Measurements from ENCODE around the gene VAC14.
A peak's percentile ranks its signal among the peaks of the same experiment; 100 is the strongest.

Gene VAC14

GRCh38 chr16:70684146-70685060 is 116.6 kb downstream of the VAC14 start:
- peak overlapping the region; percentile 82 for H3K4ac ChIP-seq (ENCODE audit: low read depth, low read length)
- no peaks in the 10 kb centered on the region for H3K27me3 ChIP-seq (ENCODE audit: insufficient read depth, low read length)
- peak overlapping the region; percentile 15 for H4K91ac ChIP-seq (ENCODE audit: low read depth, low read length)
- H3K79me2 ChIP-seq (ENCODE audit: control insufficient read depth, insufficient read depth, low read length, poor library complexity), result peaks cover 37% of the 10 kb centered on the region
- no peak overlapping the region for H2AFZ ChIP-seq (ENCODE audit: insufficient read depth, low read length, poor library complexity)
- peaks cover 24% of the 10 kb centered on the region for H3K79me1 ChIP-seq (ENCODE audit: low read length)
- no peak overlapping the region for H2AK5ac ChIP-seq (ENCODE audit: low read length)
- H3K23ac ChIP-seq (ENCODE audit: low read length), result no peak overlapping the region
- no peak for DNase-seq
- H3K14ac ChIP-seq (ENCODE audit: low read length), result peak overlapping the region; percentile 27
- H4K12ac ChIP-seq (ENCODE audit: low read depth, low read length), result no peak overlapping the region
- peak overlapping the region; percentile 35 for H3K9ac ChIP-seq (ENCODE audit: low read length)
- WGBS (ENCODE audit: extremely low coverage, insufficient coverage, insufficient read length), result no CpG with 5 or more reads among the region's 14 CpGs
- H3K9me3 ChIP-seq (ENCODE audit: insufficient read depth, low read depth, low read length), result no peaks in the 10 kb centered on the region
- peak overlapping the region; percentile 50 for H3K18ac ChIP-seq (ENCODE audit: low read length)
- no peak overlapping the region for H3K27ac ChIP-seq (ENCODE audit: low read depth, low read length)
- no peak overlapping the region for H4K8ac ChIP-seq (ENCODE audit: low read depth, low read length)
- H3K4me2 ChIP-seq (ENCODE audit: low read length), result peak overlapping the region; percentile 86
- H3K4me3 ChIP-seq (ENCODE audit: low read depth, low read length), result peak overlapping the region; percentile 68
- peaks cover 18 to 24% of the 10 kb centered on the region in 2 experiments for H3K36me3 ChIP-seq (ENCODE audit: control insufficient read depth in 1 of 2, insufficient read depth in 2 of 2, low read length in 2 of 2)
- H2BK5ac ChIP-seq (ENCODE audit: low read depth, low read length, poor library complexity), result no peak overlapping the region
- no peak overlapping the region for H2BK12ac ChIP-seq (ENCODE audit: low read length)
- peaks cover 58 to 62% of the 10 kb centered on the region in 2 experiments for H3K4me1 ChIP-seq (ENCODE audit: control insufficient read depth in 1 of 2, insufficient read depth in 2 of 2, low read length in 2 of 2)
- no peak overlapping the region for H2BK120ac ChIP-seq (ENCODE audit: insufficient read depth, low read length, poor library complexity)

- Histone ChIP-seq H4K91ac (ENCODE audit: low read depth, low read length) (peak overlapping the region; percentile 11), H3K18ac (ENCODE audit: low read length) (peak overlapping the region; percentile 14), H3K27me3 (ENCODE audit: insufficient read depth, low read length) (no peaks in the 10 kb centered on the region), H3K9ac (ENCODE audit: low read length) (no peak overlapping the region), H3K79me1 (ENCODE audit: low read length) (peaks cover 24% of the 10 kb centered on the region), H3K27ac (ENCODE audit: low read depth, low read length) (no peak overlapping the region), H2BK120ac (ENCODE audit: insufficient read depth, low read length, poor library complexity) (no peak overlapping the region), H3K23ac (ENCODE audit: low read length) (no peak overlapping the region), H2BK12ac (ENCODE audit: low read length) (no peak overlapping the region), H3K79me2 (ENCODE audit: control insufficient read depth, insufficient read depth, low read length, poor library complexity) (peaks cover 37% of the 10 kb centered on the region), H4K8ac (ENCODE audit: low read depth, low read length) (no peak overlapping the region), H3K9me3 (ENCODE audit: insufficient read depth, low read depth, low read length) (no peaks in the 10 kb centered on the region), H3K36me3 (ENCODE audit: control insufficient read depth in 1 of 2, insufficient read depth in 2 of 2, low read length in 2 of 2) (peaks cover 29 to 35% of the 10 kb centered on the region in 2 experiments), H3K4me3 (ENCODE audit: low read depth, low read length) (no peak overlapping the region), H2BK5ac (ENCODE audit: low read depth, low read length, poor library complexity) (no peak overlapping the region), H3K14ac (ENCODE audit: low read length) (peak overlapping the region; percentile 21), H3K4me2 (ENCODE audit: low read length) (no peak overlapping the region), H2AK5ac (ENCODE audit: low read length) (no peak overlapping the region), H3K4me1 (ENCODE audit: control insufficient read depth in 1 of 2, insufficient read depth in 2 of 2, low read length in 2 of 2) (peaks cover 51 to 54% of the 10 kb centered on the region in 2 experiments), H2AFZ (ENCODE audit: insufficient read depth, low read length, poor library complexity) (no peak overlapping the region), H3K4ac (ENCODE audit: low read depth, low read length) (peak overlapping the region; percentile 80), H4K12ac (ENCODE audit: low read depth, low read length) (no peak overlapping the region)
- no CpG with 5 or more reads among the region's 13 CpGs for WGBS (ENCODE audit: extremely low coverage, insufficient coverage, insufficient read length)
- DNase-seq, result no peak
These were observed 117.6 kb downstream of the VAC14 start for GRCh38 chr16:70683146-70683944.

GRCh38 chr16:70682239-70683145 is 118.5 kb downstream of the VAC14 start:
- peak overlapping the region; percentile 10 for H2BK5ac ChIP-seq (ENCODE audit: low read depth, low read length, poor library complexity)
- no peaks in the 10 kb centered on the region for H3K27me3 ChIP-seq (ENCODE audit: insufficient read depth, low read length)
- peaks cover 3% of the 10 kb centered on the region for H3K9me3 ChIP-seq (ENCODE audit: insufficient read depth, low read depth, low read length)
- peaks cover 36% of the 10 kb centered on the region for H3K79me2 ChIP-seq (ENCODE audit: control insufficient read depth, insufficient read depth, low read length, poor library complexity)
- H2BK12ac ChIP-seq (ENCODE audit: low read length), result no peak overlapping the region
- H3K14ac ChIP-seq (ENCODE audit: low read length), result peak overlapping the region; percentile 21
- peaks cover 37 to 43% of the 10 kb centered on the region in 2 experiments for H3K36me3 ChIP-seq (ENCODE audit: control insufficient read depth in 1 of 2, insufficient read depth in 2 of 2, low read length in 2 of 2)
- H3K9ac ChIP-seq (ENCODE audit: low read length), result no peak overlapping the region
- H4K91ac ChIP-seq (ENCODE audit: low read depth, low read length), result peak overlapping the region; percentile 11
- no peak overlapping the region for H3K23ac ChIP-seq (ENCODE audit: low read length)
- no peak overlapping the region for H4K12ac ChIP-seq (ENCODE audit: low read depth, low read length)
- peak overlapping the region; percentile 14 for H3K18ac ChIP-seq (ENCODE audit: low read length)
- DNase-seq, result peak; percentile 38 to 70
- peaks cover 43 to 46% of the 10 kb centered on the region in 2 experiments for H3K4me1 ChIP-seq (ENCODE audit: control insufficient read depth in 1 of 2, insufficient read depth in 2 of 2, low read length in 2 of 2)
- H2AFZ ChIP-seq (ENCODE audit: insufficient read depth, low read length, poor library complexity), result no peak overlapping the region
- H3K4ac ChIP-seq (ENCODE audit: low read depth, low read length), result peak overlapping the region; percentile 71
- no peak overlapping the region for H4K8ac ChIP-seq (ENCODE audit: low read depth, low read length)
- H3K4me2 ChIP-seq (ENCODE audit: low read length), result no peak overlapping the region
- WGBS (ENCODE audit: extremely low coverage, insufficient coverage, insufficient read length), result no CpG with 5 or more reads among the region's 14 CpGs
- no peak overlapping the region for H3K27ac ChIP-seq (ENCODE audit: low read depth, low read length)
- no peak overlapping the region for H2BK120ac ChIP-seq (ENCODE audit: insufficient read depth, low read length, poor library complexity)
- no peak overlapping the region for H3K4me3 ChIP-seq (ENCODE audit: low read depth, low read length)
- peaks cover 16% of the 10 kb centered on the region for H3K79me1 ChIP-seq (ENCODE audit: low read length)
- H2AK5ac ChIP-seq (ENCODE audit: low read length), result no peak overlapping the region
